Mucosa of rectum (tissue), 2 donors: Measurements from ENCODE around the gene PCDHA12.
A peak's percentile ranks its signal among the peaks of the same experiment; 100 is the strongest.

Experiments used
- H3K27ac ChIP-seq, 2 donors: one replicate each; pipeline ENCODE4 v1.7.0; 2013; ENCODE audit warnings: inconsistent platforms in 2 of 2, low read depth in 2 of 2, low read length in 2 of 2
- H3K27me3 ChIP-seq, 2 donors: one replicate each; pipeline ENCODE4 v1.7.0; 2013; ENCODE audit warnings: low read length in 2 of 2; ENCODE audit not compliant: control insufficient read depth in 2 of 2, insufficient read depth in 2 of 2
- H3K36me3 ChIP-seq, 2 donors: one replicate each; pipeline ENCODE4 v1.7.0; 2013; ENCODE audit warnings: low read length in 2 of 2; ENCODE audit not compliant: control insufficient read depth in 2 of 2, insufficient read depth in 2 of 2
- H3K4me1 ChIP-seq, 2 donors: one replicate each; pipeline ENCODE4 v1.7.0; 2013; ENCODE audit warnings: low read length in 2 of 2, mild to moderate bottlenecking in 1 of 2; ENCODE audit not compliant: control insufficient read depth in 2 of 2, insufficient read depth in 2 of 2
- H3K4me3 ChIP-seq, 2 donors: one replicate each; pipeline ENCODE4 v1.7.0; 2013; ENCODE audit warnings: low read length in 2 of 2
- H3K9ac ChIP-seq, 2 donors: one replicate each; pipeline ENCODE4 v1.7.0; 2013; ENCODE audit warnings: low read length in 2 of 2, low read depth in 1 of 2, mild to moderate bottlenecking in 1 of 2
- H3K9me3 ChIP-seq, 2 donors: one replicate each; pipeline ENCODE4 v1.7.0; 2013; ENCODE audit warnings: low read length in 2 of 2; ENCODE audit not compliant: control insufficient read depth in 2 of 2
- donor health status: healthy.
- donor health status: Normal muscosa, but diverticular disease.

PCDHA12 gene

DNA sequence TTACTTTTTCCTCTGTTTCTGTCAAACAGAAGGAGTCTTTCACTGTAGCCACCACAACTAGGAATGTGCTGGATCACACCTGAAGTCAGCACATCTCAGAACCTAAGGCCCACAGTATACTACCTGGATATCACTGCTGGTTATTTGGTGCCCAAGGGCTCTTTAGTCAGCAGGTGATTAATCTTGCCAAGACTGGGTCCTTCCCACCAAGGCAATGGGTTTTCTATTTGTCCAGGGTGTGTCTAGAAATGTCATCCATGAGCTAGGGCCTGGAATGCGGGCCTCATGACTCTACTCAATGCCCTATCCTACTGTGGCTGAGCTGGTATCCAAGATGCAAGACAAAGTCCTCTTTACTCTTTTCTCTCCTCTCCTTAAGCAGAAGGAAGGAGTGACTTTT, 41.2 kb downstream of the PCDHA12 start:
- Histone ChIP-seq H3K4me1 (no peaks in the 10 kb centered on the region), H3K27me3 (no peaks in the 10 kb centered on the region), H3K9me3 (no peaks in the 10 kb centered on the region), H3K9ac (no peak overlapping the region), H3K27ac (no peak overlapping the region), H3K4me3 (no peak overlapping the region), H3K36me3 (no peaks in the 10 kb centered on the region)

GRCh38 chr5:140923601-140924000, 48.5 kb downstream of the PCDHA12 start:
- H3K4me1 ChIP-seq, result no peaks in the 10 kb centered on the region
- no peak overlapping the region for H3K9ac ChIP-seq
- H3K36me3 ChIP-seq, result no peaks in the 10 kb centered on the region
- H3K27me3 ChIP-seq, result no peaks in the 10 kb centered on the region
- H3K27ac ChIP-seq, result no peak overlapping the region
- no peak overlapping the region for H3K4me3 ChIP-seq
- peaks cover 0 to 5% of the 10 kb centered on the region in 2 donors for H3K9me3 ChIP-seq

- Histone ChIP-seq H3K36me3 (no peaks in the 10 kb centered on the region), H3K27me3 (no peaks in the 10 kb centered on the region), H3K9ac (no peak within 1 kb of the TSS), H3K4me3 (peak within 1 kb of the TSS; percentile 37 to 62), H3K27ac (no peak within 1 kb of the TSS), H3K9me3 (peaks cover 0 to 5% of the 10 kb centered on the region in 2 donors), H3K4me1 (no peaks in the 10 kb centered on the region)
Measured at GRCh38 chr5:140925806-140926442, 50.8 kb downstream of the PCDHA12 start, which contains the start of gene PCDHAC1. Gene PCDHAC1, plus strand, starts transcription at chr5:140926299. Its CDS starts 594 bp downstream, at chr5:140926893.

- Histone ChIP-seq H3K27me3 (no peaks in the 10 kb centered on the region), H3K9ac (no peak overlapping the region), H3K4me3 (peak overlapping the region; percentile 37 to 62), H3K9me3 (peaks cover 0 to 5% of the 10 kb centered on the region in 2 donors), H3K4me1 (no peaks in the 10 kb centered on the region), H3K27ac (no peak overlapping the region), H3K36me3 (no peaks in the 10 kb centered on the region)
Measured at GRCh38 chr5:140926443-140927227, 51.5 kb downstream of the PCDHA12 start.

DNA sequence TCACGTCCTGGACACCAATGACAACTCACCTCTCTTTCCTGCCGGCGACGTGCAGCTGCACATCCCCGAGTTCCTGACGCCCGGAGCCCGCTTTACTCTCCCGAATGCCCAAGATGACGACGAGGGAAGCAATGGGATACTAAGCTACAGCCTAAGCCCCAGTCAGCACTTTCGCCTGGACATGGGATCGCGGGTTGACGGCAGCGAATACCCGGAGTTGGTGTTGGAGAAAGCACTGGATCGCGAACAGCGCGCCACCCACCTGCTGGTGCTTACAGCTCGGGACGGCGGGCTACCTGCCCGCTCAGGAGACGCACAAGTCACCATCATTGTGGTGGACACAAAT, 52.1 kb downstream of the PCDHA12 start:
- no peaks in the 10 kb centered on the region for H3K4me1 ChIP-seq
- peak overlapping the region; percentile 37 to 62 for H3K4me3 ChIP-seq
- no peaks in the 10 kb centered on the region for H3K36me3 ChIP-seq
- peaks cover 0 to 5% of the 10 kb centered on the region in 2 donors for H3K9me3 ChIP-seq
- no peaks in the 10 kb centered on the region for H3K27me3 ChIP-seq
- H3K9ac ChIP-seq, result no peak overlapping the region
- no peak overlapping the region for H3K27ac ChIP-seq
